Activated CD8-positive, alpha-beta memory T cell treated with anti-CD3 and anti-CD28 coated beads for 24 hours (primary cell): Measurements from ENCODE around the gene CRISP1.
"Not testable (repeated sequence)": the region's sequence is repeated elsewhere in the genome, so short reads cannot be mapped to it uniquely, and the experiment has no call there.

Experiments
- DNase-seq: peaks from one replicate; pipeline ENCODE4 v3.0.0-alpha.2; 2020

CRISP1 gene, protein sequence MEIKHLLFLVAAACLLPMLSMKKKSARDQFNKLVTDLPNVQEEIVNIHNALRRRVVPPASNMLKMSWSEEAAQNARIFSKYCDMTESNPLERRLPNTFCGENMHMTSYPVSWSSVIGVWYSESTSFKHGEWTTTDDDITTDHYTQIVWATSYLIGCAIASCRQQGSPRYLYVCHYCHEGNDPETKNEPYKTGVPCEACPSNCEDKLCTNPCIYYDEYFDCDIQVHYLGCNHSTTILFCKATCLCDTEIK

DNA sequence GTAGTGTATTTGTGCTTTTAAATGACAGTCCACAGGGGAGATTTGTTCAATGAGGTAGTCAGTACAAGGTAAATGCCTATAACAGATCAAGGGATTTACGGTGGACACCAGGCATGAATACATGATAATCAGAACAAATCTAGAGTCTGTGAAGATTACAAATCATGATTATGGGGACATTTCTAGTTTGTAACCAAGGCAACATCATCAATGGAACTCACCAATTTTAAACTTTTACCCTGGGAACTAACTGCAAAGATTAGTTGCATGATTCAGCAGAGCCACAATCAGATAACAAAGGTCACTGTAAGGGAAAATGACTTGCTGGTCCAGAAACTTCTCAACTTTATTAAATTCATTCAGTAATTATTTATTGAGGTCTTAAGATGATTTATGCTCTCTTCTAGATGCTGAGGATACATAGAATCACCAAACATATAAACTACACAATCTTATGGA is at the start of gene CRISP1:
Gene CRISP1 (minus strand): TSS at position 51 of the 459 bp plus-strand sequence. CDS start 9,135 bp downstream, outside the sequence.
- no peak for DNase-seq

DNA sequence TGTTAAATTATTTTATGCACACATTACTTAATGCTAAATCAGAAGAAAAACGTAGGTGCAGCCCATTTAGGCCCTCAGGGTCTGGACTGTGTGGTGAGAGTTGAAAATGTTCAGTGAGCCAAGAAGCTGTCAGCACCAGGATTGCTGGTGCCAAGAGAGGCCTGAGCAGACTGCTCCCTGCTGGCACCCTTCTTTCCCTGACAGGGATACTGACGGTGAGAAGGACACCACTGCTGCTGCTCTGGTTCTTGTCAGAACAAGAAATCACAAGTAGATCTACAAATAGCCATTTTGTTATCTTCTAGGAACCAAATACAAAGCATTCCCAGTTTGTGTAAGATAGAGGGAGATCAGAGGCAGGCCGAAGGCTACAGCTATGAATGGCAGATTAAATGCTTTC is 48.7 kb upstream of the CRISP1 start:
- DNase-seq: no peak

DNA sequence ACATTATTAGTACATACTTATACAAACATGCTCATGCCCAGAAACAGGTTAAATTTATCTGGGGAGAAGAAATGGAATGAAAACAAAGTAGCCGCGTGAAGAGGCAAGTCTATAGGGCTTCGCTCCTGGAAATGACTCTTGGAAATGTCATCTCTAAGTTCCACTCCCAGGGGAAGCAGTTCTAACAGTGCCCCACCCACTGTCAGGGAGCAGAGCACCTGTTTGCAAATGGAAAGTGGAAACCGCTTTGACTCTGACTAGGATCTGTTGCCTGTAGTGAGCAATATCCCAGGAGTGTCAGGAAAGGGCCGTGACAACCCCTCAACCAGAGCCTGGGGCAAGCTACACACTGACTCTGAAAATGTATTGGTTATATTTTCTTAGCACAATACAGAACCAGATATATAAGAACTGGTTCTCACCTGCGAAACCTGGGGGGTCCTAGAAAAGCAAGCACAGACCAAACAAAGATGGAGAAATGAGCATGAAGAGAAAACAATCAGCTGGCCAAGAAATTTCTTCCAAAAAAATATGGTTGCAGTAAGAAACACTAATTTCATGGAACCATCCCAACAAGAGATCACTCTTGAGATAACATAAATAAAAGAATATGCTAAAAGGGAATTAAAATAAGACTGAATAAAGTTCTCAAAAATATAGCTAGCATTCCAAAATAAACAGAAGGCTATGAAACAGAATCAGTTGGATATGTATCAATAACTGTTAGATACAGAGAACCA is 47.5 kb upstream of the CRISP1 start:
- DNase-seq: no peak

DNA sequence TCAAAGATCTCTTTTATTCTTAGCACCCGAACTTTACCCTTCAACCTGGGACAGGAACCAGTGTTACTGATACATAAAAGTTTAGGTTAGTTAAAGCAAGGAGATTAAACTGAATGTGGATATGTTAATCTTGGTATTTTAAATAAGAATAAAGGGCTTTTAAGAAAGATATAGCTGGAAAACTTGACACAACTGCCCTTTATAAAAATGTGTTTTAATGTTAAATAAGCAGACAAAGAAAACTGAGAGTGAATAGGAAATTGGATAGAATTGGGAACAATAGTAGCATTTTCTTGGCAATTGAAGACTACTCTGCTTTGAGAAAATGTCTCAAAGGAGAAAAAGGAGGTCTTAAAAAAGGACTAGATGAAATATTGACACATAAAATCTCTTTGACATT is 45.9 kb upstream of the CRISP1 start:
- no peak for DNase-seq

DNA sequence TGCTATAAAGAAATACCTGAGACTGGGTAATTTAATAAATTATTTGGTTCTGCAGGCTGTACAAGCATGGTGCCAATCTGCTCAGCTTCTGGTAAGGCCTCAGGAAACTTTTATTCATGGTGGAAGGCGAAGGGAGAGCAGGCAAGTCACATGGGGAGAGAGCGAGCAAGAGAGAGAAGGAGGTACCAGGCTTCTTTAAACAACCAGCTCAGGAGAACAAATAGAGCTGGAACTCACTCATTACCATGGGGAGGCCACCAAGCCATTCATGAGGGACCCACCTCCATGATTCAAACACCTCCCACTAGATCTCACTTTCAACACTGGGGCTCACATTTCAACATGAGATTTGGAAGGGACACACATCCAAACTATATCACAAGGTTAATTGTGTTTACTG is 44.9 kb upstream of the CRISP1 start:
- no peak for DNase-seq

DNA sequence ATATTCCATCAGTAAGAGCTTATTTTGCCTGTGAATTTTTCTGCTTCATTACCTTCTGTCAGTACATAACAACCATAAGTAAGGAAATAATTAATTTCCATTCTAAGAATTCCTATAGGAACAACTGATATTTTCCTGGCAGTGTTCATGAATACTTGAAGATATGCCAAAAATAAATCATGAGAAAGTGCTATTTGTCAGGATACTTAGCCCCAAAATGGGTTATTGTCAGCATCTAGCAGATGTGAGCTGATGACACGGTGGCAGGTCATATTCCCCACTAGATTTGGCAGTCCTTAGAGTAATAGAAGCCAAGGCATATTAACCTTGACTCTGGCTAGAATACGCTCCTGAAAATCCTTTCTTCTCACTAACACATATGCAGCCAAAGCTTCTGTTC is 43.2 kb upstream of the CRISP1 start:
- no peak for DNase-seq

DNA sequence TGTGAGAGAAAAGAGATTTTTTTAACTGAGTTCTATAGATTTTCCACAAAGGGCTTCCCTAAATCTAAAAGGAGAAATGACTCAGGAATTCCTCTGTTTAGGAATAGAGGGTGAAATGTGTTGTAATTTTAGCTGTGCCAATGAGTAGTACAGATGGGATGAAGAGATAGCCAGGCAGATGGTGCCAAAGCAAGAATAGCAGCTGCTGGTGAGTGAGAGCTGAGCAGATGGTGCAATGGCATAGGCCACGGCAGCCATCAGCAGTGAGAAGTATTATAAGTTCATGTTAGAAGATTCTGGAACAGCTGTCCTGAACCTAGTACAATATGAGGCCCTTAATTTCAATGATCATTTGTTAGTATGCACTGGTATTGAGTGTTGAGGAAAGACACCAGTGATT is 40.2 kb upstream of the CRISP1 start:
- DNase-seq: no peak

DNA sequence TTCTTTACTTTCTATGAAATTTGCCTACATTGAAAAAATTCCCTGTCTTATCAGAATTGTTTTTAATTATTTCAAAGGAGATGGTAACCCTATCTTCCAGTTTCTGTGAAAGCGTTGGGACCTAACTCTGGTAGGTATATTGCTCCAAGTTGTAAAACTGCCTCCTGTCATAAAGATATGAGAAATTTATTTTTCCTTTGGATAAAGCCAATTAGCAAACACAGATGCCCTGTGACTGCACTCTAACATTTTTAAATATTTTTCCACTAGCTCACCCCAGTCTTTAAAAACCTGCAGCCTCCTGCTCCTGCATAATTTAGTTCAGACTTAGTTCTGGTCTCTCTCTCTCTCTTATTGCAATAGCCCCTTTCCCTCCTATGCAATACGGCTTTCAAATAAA is 39.0 kb upstream of the CRISP1 start:
- DNase-seq: no peak

DNA sequence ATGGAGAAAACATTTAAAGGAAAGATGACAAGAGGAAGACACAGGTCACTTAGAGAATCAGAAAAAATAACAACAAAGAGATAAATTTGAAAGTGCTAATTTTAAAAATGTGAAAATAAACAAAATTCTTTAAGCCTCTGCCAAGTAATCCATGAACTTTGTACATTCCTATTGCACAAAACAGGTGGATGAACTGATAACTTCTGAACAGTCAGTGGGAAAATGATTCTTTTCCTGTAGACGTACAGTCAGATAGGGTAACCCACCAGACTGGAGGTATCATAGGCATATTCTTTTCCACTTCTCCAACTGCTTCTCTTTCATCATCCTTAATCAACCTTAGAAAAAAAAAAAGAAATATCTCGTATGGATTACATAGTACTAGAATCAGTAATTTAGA is 36.5 kb upstream of the CRISP1 start:
- DNase-seq: no peak

DNA sequence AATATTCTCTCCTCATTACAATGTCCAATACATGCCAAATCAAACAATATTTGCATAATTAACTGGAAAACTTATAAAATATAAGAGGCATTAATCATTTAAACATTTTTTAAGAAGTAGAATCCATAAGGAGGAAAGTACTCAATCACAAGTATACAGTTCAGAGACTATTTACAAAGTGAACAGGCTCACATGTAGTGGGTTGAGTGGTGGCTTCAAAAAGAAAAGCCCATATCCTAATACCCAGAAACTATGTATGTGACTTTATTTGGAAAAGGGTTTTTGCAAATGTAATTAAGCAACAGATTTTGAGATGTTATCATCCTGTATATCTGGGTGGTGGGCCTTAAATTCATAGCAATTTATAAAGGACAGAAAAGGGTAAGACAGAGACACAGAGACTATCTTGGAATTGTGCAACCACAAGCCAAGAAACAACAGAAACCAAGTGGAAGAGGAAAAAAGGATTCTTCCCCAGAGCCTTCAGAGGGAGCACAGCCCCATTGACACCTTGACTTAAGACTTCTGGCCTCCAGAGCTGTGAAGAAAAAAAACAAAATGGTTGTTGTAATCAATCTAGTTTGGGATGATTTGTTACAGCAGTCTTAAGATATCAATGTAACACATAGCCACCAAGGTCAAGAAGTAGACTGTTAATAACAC is 32.7 kb upstream of the CRISP1 start:
- DNase-seq: no peak

DNA sequence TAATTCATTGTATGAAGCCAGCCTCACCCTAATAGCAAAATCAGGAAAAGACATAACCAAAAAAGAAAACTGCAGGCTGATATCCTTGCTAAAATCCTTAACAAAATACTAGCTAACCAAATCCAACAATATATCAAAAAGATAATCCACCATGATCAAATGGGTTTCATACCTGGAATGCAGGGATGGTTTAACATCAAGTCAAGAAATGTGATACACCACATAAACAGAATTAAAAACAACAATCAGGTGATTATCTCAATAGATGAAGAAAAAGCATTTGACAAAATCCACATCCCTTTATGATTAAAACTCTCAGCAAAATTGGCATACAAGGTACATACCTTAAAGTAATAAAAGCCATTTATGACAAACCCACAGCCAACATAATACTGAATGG is 29.2 kb upstream of the CRISP1 start:
- not testable (repeated sequence) for DNase-seq

DNA sequence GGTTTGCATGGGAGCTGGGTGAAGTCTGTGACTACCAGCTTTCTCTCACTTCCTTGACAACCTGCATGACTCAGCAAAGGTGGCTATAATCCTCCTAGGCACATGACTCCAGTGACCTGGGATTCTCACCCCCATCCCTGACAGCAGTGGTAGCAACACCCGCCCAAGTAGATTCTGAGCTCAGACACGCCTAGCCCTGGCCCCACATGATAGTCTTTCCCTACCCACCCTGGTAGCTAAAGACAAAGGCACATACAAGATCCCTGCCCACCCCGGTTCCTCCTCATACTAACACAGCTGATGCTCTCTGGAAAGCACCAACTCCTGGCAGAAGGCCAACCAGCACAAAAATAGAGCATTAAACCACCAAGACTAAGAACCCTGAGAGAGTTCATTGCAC is 25.9 kb upstream of the CRISP1 start:
- DNase-seq: no peak

DNA sequence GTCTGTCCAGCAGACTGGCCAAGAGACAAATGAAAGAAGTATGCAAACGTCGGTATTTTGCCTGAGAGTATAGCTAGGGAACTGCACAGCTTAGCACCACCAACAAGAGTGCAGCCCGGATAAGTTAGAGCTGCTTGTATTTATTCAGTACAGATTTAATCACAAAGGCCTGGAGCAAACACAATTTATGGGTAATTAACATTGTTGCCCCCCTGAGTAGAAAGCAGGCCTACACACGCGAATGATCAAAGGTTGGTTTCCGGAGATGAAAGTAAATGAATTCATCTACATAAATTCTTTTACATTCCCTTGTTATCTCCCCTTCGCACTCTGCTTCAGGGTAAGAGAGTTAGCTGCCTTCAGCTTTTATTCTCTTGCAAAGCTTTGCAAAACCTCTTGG is 24.7 kb upstream of the CRISP1 start:
- DNase-seq: no peak

DNA sequence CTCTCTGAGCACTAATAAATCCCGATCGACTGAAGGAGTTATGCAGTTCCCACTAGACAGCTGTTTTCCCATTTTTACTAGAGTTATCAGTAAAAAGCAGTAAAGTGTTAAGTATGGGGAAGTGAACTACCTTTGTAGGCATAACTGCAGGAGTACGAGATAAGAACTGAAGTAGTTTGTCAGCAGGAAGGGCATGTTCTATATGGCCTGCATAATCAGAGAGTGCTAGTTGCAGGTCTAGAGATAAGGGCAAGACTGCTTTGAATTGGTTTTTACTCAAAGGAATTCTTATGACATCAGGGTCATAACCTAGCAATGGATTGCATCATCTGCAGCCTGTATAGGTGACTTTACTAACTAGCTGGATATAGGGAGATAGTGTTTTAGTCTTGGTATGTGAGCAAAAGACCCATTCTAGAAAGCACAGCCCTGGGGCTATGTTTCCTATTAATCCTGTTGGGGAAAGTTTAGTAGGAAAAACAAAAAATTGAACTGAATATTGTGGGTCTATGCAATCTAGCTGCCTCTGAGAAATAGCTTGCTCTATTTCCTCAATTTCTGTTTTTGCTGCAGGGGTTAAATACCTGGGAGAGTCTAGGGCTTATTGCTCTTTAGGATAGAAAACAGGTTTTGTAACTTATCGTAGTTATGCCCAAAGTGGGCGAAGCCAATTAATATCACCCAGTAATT is 22.6 kb upstream of the CRISP1 start:
- DNase-seq: no peak

DNA sequence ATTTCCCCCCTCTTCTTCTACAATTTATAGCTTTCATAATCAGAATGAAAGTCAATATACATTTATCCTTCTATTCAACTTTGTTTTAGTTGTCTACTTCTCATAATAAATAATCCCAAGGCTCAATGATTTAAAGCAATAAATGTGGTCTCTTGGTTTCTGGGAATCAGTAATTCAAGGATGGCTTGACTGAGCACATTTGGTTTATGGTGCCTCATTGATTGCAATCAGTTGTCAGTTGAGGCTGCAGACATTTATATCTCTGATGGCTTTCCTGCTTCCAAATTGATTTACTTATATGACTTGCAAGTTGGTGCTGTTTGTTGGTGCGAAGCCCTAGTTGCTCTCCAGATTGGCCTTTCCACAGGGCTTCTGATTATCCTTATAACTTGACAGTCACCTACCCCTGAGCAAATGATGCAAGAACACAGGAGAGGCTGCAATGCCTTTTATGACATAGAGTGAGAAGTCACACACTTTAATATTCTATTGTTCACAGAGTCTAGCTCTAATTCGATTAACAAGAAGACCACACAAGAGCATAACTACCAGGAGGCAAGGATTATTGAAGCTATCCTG is 2.7 kb upstream of the CRISP1 start:
- no peak for DNase-seq

DNA sequence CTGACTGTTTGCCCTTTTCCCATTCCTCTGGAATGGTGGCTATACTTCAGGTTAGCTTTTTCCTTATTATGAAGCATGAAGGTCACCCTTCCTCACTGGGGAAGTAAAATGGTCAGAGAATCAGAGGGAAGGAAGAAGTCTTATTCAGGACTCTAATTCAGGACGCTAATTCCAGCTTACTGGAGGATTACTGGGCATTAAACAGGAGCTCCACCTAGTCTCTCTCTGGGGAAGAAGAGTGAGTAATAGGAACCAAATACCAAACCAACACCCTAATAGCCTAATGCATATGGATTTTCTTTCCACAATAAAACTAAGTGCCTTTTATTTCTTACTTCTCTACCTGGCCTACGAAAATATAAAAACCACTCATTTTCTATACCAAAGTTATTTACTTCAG is 10.1 kb downstream of the CRISP1 start:
- no peak for DNase-seq

DNA sequence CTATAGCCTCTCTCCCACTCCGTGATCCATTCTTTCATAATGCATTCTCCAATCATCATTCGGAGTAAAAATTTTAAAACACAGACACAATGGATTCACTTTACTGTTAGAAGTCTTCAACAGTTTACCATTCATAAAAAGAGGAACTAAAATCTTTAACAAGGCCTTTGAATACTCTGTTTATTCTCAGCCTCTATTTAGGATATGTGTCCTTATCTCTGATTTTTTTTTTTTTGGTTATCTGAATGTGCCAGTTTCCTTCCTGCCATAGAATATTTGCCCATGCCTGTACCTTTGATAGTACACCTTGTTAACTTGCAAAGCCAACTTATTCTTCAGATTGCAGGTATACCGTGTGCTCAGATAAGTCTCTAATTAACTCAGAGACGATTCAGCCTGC is 11.1 kb downstream of the CRISP1 start:
- no peak for DNase-seq

DNA sequence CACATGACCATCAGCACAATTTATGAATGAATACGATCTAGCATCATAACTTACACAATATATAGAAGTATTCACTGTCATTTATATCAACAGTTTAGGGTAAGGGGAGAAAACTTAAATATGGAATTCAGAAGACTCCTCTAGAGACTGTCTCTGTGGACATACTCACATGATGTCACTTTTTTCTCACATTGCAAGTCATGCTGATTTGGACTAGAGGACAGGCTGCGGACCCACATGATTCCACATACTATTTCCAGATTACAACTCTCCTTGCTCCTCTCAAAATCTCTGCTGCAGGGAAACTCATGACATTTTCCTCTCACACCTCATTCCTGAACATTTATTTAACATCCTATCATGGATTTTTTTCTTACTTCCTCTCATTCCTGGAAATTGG is 13.4 kb downstream of the CRISP1 start:
- no peak for DNase-seq

DNA sequence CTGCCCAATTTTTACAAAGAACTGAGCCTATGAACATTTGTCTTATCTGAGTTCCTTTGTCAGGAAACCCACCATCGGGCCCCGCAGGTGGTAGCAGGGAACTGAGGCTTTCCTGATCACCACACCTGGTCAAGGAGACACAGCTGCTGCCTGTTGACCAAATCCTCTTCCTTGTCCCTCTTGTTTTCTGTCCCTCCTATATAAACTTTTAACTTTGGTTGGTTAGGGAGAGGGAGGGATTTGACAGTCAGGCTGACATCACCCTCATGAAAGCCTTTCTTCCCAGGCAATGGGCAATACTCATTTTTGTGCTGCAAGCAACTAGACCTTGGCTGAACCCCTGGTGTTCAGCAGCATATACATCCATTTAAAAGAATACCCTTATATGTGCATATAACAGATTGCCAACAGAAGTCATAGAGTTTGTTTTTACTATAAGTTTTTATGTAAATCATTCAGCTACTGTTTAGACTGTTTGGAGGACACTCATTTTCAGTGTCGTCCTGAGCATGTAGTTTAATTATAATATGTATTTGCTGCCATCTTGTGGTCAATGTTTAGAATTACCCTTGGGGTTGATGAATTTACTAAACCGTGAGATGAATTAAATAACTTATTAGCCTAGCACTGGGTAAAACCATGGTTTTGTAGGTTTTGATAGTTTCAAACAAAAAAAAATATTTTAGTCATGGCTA is 17.0 kb downstream of the CRISP1 start:
- no peak for DNase-seq

DNA sequence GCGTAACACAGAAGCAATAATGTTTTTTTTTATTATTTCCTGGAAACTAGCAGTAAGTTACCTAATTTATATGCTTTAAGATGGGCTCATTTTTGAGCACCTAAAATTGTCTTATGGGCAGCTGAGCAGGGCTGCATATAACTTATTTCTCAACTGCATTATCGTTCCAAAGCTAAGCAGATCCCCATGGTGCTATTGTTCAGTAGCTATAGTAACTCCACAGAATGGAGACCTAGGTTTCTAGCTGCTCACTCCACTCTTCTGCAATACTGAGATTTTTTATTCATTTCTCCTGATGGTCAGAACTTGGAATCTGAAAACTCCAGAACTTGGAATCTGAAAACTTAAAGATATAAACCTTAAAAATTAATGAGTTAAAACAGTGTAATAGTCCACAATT is 18.7 kb downstream of the CRISP1 start:
- no peak for DNase-seq

DNA sequence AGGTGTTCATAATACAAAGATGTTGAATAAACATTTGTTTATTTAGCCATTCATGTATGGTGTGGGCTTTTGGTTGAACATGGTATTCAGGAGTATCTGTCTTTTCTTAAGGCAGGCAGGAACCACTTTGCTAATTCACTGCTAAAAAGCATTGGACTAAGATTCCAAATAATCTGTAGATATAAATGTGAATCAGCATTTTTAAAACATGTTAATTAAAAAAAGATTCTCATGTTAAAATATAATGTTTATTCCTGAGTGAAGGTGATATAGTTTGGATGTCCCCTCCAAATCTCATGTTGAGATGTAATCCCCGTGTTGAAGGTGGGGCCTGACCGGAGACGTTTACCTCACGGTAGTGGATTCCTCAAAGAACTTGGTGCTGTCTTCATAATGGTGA is 19.3 kb downstream of the CRISP1 start:
- DNase-seq: no peak

DNA sequence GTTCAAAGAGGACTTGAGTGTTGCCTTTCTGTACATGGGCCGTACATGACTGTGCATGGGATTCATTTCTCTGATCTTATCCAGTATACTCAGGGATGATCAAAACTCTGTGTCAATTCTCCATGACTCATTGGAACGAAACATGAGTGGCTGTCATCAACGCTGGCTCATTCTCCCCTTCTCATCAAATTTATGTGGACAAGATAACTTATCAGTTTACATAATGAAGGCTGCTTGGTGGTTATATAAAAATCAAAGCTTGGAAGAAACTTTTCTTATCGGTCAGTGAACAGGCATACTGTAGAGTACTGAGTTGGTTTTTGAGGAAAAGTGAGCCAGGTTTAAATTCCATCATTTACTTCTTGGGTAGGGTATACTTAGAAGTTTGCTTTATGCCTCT is 24.9 kb downstream of the CRISP1 start:
- DNase-seq: no peak

DNA sequence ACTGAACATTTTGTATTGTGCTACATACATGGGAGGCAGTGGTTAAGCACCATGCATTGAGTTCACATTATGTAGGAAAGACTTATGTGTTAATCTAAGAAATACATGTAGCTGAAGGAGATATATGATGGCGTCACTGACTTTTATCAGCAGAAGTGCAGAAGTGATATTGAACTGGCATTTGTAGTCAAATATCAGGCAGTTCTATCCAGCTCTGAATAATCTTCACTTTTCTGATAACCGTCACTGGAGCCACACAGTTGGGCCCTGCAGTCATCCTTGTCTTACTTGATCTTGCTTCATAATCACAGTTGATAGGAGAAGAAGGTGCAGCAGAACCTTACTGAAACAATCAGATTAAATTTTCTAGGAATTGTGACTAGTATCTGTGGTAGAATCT is 26.4 kb downstream of the CRISP1 start:
- no peak for DNase-seq
